ENCODE results near the gene RELN.
"Not testable (repeated sequence)": the region's sequence is repeated elsewhere in the genome, so short reads cannot be mapped to it uniquely, and the experiment has no call there.

The RELN gene

GRCh38 chr7:103824251-103824650 is 165.2 kb downstream of the RELN start:
- no peak for DNase-seq

- no peak for DNase-seq
Measured at GRCh38 chr7:103823084-103823483, 166.4 kb downstream of the RELN start.

GRCh38 chr7:103821092-103821491 is 168.4 kb downstream of the RELN start:
- no peak for DNase-seq

GRCh38 chr7:103815972-103816371 is 173.5 kb downstream of the RELN start:
- DNase-seq = not testable (repeated sequence)

GRCh38 chr7:103813970-103814369 is 175.5 kb downstream of the RELN start:
- no peak for DNase-seq

- DNase-seq = no peak
Measured at GRCh38 chr7:103811997-103812396, 177.5 kb downstream of the RELN start.

- no peak for DNase-seq
Measured at GRCh38 chr7:103811290-103811689, 178.2 kb downstream of the RELN start.

GRCh38 chr7:103810112-103810744 is 179.2 kb downstream of the RELN start:
- no peak for DNase-seq

GRCh38 chr7:103809229-103809994 is 180.0 kb downstream of the RELN start:
- DNase-seq = no peak

- DNase-seq = no peak
Measured at GRCh38 chr7:103805346-103805745, 184.1 kb downstream of the RELN start.

- no peak for DNase-seq
Measured at GRCh38 chr7:103803631-103804030, 185.8 kb downstream of the RELN start.

GRCh38 chr7:103799298-103799697 is 190.2 kb downstream of the RELN start:
- no peak for DNase-seq

- DNase-seq = no peak
Measured at GRCh38 chr7:103797647-103798307, 191.7 kb downstream of the RELN start.

GRCh38 chr7:103796327-103796962 is 193.0 kb downstream of the RELN start:
- DNase-seq = no peak

GRCh38 chr7:103795787-103796186 is 193.7 kb downstream of the RELN start:
- no peak for DNase-seq

GRCh38 chr7:103795107-103795506 is 194.4 kb downstream of the RELN start:
- no peak for DNase-seq

- no peak for DNase-seq
Measured at GRCh38 chr7:103794424-103794823, 195.0 kb downstream of the RELN start.

- no peak for DNase-seq
Measured at GRCh38 chr7:103793614-103794013, 195.8 kb downstream of the RELN start.

- DNase-seq = no peak
Measured at GRCh38 chr7:103791894-103792293, 197.6 kb downstream of the RELN start.

- not testable (repeated sequence) for DNase-seq
Measured at GRCh38 chr7:103787041-103787440, 202.4 kb downstream of the RELN start.

- DNase-seq = no peak
Measured at GRCh38 chr7:103784646-103785286, 204.7 kb downstream of the RELN start.

GRCh38 chr7:103781409-103781808 is 208.0 kb downstream of the RELN start:
- DNase-seq = no peak

- not testable (repeated sequence) for DNase-seq
Measured at GRCh38 chr7:103780561-103780960, 208.9 kb downstream of the RELN start.
